Calu3 (cell line): ENCODE results near the gene KRTAP5-11. TPM values are rescaled to one million over a fixed set of nuclear protein-coding genes. Genes with fewer than 3 reads are reported as not detected.

ENCODE experiments used
- BruUV-seq: library from RNA; stranded (reverse); fragments of 400-500 nt; replicated peaks from 2 replicates; lab custom pipeline; 2021; lab: Mats Ljungman, UMichigan
- CTCF ChIA-PET: fragments of 300-600 bp; sonication (Branson Sonifier 250); formaldehyde crosslinking; loops from one replicate; lab custom pipeline; 2022; ENCODE audit warnings: antibody characterized with exemption; lab: Charles Lee
- DNase-seq: peaks from one replicate; pipeline ENCODE4 v3.0.0; 2022
- H3K27ac Mint-ChIP-seq: one replicate; pipeline ENCODE4 v1.8.0; 2022; ENCODE audit warnings: mixed read lengths; ENCODE audit not compliant: unreplicated experiment
- H3K27me3 Mint-ChIP-seq: one replicate; pipeline ENCODE4 v1.8.0; 2022; ENCODE audit warnings: mixed read lengths; ENCODE audit not compliant: unreplicated experiment
- H3K36me3 Mint-ChIP-seq: one replicate; pipeline ENCODE4 v1.8.0; 2022; ENCODE audit warnings: mild to moderate bottlenecking, moderate library complexity, mixed read lengths; ENCODE audit not compliant: insufficient read depth, unreplicated experiment
- H3K4me1 Mint-ChIP-seq: one replicate; pipeline ENCODE4 v1.8.0; 2022; ENCODE audit warnings: mild to moderate bottlenecking, low read depth, mixed read lengths; ENCODE audit not compliant: unreplicated experiment
- H3K4me3 Mint-ChIP-seq: one replicate; pipeline ENCODE4 v1.8.0; 2022; ENCODE audit warnings: mild to moderate bottlenecking, low read depth, moderate library complexity, mixed read lengths; ENCODE audit not compliant: unreplicated experiment
- H3K9me3 Mint-ChIP-seq: one replicate; pipeline ENCODE4 v1.8.0; 2022; ENCODE audit warnings: low read depth, mixed read lengths; ENCODE audit not compliant: unreplicated experiment
- CTCF ChIP-seq: fragments of 200-600 bp; IDR thresholded peaks from one replicate; pipeline ENCODE4 v1.8.0; 2022; ENCODE audit warnings: antibody characterized with exemption; ENCODE audit not compliant: unreplicated experiment
- intact Hi-C: fragments of 100-400 bp; cut with micrococcal nuclease; formaldehyde crosslinking; loops from one replicate; pipeline ENCODE4 v1.10.0; 2022; ENCODE audit not compliant: unreplicated experiment
- total RNA-seq: library from RNA; stranded (reverse); gene quantifications from 2 replicates; pipeline ENCODE4 v1.2.3, GENCODE V29; 2022

Gene KRTAP5-11
- total RNA-seq, 1 experiment from 2014 or later = not detected

GRCh38 chr11:71564430-71564829, 18.2 kb downstream of the KRTAP5-11 start:
- no peak for DNase-seq
- BruUV-seq = no TSS peak
- Mint-ChIP-seq H3K4me1 (peaks cover 8% of the 10 kb centered on the region), H3K27ac (no peak overlapping the region), H3K27me3 (peaks cover 95% of the 10 kb centered on the region), H3K4me3 (no peak overlapping the region), H3K9me3 (peaks cover 4% of the 10 kb centered on the region), H3K36me3 (no peaks in the 10 kb centered on the region)
- CTCF ChIA-PET = interaction anchor here (1.7 kb wide), 1 partner anchor 15 kb away, joined by 5 read pairs; no protein-coding TSS in a partner anchor
- TF ChIP-seq CTCF = no peak
- intact Hi-C loops = no loop called here

GRCh38 chr11:71563406-71563805, 19.3 kb downstream of the KRTAP5-11 start:
- DNase-seq = peak; percentile 30
- TF ChIP-seq CTCF = no peak
- H3K4me1 Mint-ChIP-seq = peaks cover 8% of the 10 kb centered on the region
- H3K27ac Mint-ChIP-seq = no peak overlapping the region
- H3K4me3 Mint-ChIP-seq = no peak overlapping the region
- peaks cover 4% of the 10 kb centered on the region for H3K9me3 Mint-ChIP-seq
- peaks cover 95% of the 10 kb centered on the region for H3K27me3 Mint-ChIP-seq
- no peaks in the 10 kb centered on the region for H3K36me3 Mint-ChIP-seq
- intact Hi-C loops = no loop called here
- no TSS peak for BruUV-seq
- CTCF ChIA-PET = interaction anchor here (0.8 to 1.7 kb wide), 2 partner anchors 13 to 16 kb away, joined by 3 to 5 read pairs; no protein-coding TSS in a partner anchor

DNA sequence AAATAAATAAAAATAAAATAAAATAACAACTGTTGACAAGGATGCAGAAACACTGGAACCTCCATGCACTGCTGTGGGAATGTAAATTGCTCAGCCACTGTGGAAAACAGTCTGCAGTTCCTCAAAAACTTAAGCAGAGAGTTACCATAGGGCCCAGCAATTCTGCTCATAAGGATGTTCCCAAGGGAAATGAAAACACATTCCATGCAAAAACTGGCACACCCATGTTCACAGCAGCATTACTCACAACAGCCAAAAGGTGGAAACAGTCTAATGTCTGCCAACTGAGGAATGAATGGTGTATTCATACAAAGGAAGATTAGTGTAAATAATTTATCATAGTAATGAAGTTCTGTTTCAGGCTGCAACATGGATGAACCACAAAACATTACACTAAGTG, 20.6 kb downstream of the KRTAP5-11 start:
- Mint-ChIP-seq H3K36me3 (no peaks in the 10 kb centered on the region), H3K27ac (no peak overlapping the region), H3K4me3 (no peak overlapping the region), H3K9me3 (peaks cover 4% of the 10 kb centered on the region), H3K27me3 (peaks cover 96% of the 10 kb centered on the region), H3K4me1 (peaks cover 8% of the 10 kb centered on the region)
- no peak for DNase-seq
- no TSS peak for BruUV-seq
- CTCF ChIA-PET = no interaction called here
- no peak for TF ChIP-seq CTCF
- intact Hi-C loops = no loop called here

- Mint-ChIP-seq H3K9me3 (peaks cover 4% of the 10 kb centered on the region), H3K4me3 (no peak overlapping the region), H3K27ac (no peak overlapping the region), H3K36me3 (no peaks in the 10 kb centered on the region), H3K27me3 (peaks cover 79% of the 10 kb centered on the region), H3K4me1 (no peaks in the 10 kb centered on the region)
- BruUV-seq = no TSS peak
- no peak for TF ChIP-seq CTCF
- DNase-seq = no peak
- CTCF ChIA-PET = interaction anchor here (1.7 kb wide), 2 partner anchors 10 to 17 kb away, joined by 3 to 4 read pairs; partner anchors contain the start of gene KRTAP5-9
- intact Hi-C loops = no loop called here
Observed at GRCh38 chr11:71558996-71559395, 23.7 kb downstream of the KRTAP5-11 start.
